Measurements from ENCODE around the gene BOLA2B.
"Not testable (repeated sequence)": the region's sequence is repeated elsewhere in the genome, so short reads cannot be mapped to it uniquely, and the experiment has no call there.

BOLA2B gene

DNA sequence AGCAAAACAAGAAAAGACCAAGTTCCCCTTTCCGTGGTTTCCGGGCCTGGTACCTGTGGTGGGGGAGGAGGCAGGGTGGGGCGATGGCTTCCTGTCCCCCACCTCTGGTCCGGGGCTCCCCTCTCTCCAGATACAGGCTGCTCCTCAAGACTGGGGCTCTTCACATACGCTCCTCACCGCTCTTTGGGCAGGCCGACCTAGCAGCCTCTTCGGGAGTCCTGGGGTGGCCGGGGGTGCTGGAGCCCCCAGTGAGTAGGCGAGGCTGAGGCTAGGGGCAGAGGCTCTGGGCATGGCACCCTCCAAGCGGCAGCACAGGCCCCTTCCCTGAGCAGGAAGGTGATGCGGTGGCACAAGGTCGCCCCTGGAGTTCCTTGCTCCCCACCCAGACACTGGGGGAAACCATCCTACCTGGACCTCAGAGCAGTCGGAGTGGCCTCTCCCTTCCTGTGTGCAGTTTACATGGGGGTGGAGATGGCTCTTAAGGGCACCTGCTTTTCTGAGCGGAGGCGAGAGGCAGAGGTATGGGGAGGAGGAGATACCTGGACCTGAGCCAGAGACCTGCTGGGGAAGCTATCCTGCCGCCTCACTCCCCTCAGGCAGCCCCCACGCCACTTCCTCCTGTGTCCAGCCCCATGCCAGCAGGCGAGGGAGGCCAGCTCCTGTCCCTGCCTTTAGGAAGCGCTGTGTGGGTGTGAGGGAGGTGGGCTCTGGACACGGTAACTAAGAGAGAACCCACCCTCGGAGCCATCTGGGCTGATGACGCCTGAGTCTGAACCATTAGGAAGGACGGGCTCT, 9.2 kb downstream of the BOLA2B start:
- FAIRE-seq, result no peak

- FAIRE-seq, result no peak
Observed at GRCh38 chr16:30183233-30184095, 10.0 kb downstream of the BOLA2B start, which contains the start of gene CORO1A. TSS of gene CORO1A (plus strand) at chr16:30183602. CDS start at chr16:30185210, 1,608 bp downstream.

GRCh38 chr16:30180741-30181140, 12.7 kb downstream of the BOLA2B start:
- no peak for FAIRE-seq

DNA sequence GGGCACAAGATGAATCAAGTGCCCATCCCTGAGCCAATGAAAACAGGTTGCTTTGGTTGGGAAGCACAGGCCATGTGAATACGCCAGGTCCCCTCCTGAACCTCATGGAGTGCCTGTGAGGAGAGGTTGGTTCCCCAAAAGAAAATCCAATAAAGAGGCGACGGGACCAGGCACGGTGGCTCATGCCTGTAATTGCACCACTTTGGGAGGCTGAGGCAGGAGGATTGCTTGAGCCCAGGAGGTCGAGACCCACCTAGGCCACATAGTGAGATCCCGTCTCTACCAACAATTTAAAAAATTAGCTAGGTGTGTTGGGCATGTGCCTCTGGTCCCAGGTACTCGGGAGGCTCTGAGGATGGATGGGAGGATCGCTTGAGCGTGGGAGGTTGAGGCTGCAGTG, 13.5 kb downstream of the BOLA2B start:
- no peak for FAIRE-seq

DNA sequence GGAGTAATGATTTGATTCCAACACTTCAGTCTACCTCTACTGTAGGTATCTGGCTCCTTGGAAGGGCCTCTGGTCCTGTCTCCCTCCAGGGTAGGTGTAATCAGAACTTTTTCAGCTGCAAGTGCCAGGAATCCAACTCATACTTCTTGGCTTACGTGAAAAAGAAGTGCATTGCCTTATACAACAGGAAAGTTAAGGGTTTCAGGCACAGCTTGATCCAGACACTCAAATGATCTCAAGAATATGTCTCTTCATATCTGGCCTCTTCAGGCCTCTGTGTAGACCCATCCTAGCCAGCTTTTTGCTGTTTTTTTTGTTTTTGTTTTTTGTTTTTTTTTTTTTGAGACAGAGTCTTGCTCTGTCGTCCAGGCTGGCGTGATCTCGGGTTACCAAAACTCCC, 14.3 kb downstream of the BOLA2B start:
- FAIRE-seq, result no peak

- not testable (repeated sequence) for FAIRE-seq
Observed at GRCh38 chr16:30176876-30177275, 16.6 kb downstream of the BOLA2B start.

DNA sequence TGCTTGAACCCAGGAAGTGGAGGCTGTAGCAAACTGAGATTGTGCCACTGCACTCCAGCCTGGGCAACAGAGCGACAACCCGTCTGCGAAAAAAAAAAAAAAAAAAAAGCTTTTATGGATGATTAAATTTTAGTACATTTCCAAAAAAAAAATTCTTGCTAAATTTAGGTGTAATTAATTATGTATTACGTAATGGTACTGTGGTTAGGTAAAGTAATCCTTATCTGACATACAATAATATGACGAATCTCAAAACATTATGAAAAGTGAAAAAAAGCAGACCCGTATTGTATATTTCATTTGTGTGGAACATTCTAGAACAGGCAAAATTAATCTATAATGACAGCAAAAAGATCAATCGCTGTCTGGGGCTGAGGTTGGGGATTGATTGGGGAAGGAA, 20.4 kb downstream of the BOLA2B start:
- no peak for FAIRE-seq

DNA sequence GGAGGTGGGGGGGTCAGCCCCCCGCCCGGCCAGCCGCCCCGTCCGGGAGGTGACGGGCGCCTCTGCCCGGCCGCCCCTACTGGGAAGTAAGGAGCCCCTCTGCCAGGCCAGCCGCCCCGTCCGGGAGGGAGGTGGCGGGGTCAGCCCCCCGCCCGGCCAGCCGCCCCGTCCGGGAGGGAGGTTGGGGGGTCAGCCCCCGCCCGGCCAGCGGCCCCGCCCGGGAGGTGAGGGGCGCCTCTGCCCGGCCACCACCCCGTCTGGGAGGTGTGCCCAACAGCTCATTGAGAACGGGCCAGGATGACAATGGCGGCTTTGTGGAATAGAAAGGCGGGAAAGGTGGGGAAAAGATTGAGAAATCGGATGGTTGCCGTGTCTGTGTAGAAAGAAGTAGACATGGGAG, 23.3 kb downstream of the BOLA2B start:
- not testable (repeated sequence) for FAIRE-seq

GRCh38 chr16:30169416-30169815, 24.1 kb downstream of the BOLA2B start:
- not testable (repeated sequence) for FAIRE-seq

DNA sequence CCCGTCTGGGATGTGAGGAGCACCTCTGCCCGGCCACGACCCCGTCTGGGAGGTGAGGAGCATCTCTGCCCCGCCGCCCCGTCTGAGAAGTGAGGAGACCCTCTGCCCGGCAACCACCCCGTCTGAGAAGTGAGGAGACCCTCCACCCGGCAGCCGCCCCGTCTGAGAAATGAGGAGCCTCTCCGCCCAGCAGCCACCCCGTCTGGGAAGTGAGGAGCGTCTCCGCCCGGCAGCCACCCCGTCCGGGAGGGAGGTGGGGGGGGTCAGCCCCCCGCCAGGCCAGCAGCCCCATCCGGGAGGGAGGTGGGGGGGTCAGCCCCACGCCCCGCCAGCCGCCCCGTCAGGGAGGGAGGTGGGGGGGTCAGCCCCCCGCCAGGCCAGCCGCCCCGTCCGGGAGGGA, 24.7 kb downstream of the BOLA2B start:
- not testable (repeated sequence) for FAIRE-seq

GRCh38 chr16:30166202-30166902, 27.1 kb downstream of the BOLA2B start:
- FAIRE-seq, result no peak

- FAIRE-seq, result no peak
Observed at GRCh38 chr16:30163538-30163937, 29.9 kb downstream of the BOLA2B start.

DNA sequence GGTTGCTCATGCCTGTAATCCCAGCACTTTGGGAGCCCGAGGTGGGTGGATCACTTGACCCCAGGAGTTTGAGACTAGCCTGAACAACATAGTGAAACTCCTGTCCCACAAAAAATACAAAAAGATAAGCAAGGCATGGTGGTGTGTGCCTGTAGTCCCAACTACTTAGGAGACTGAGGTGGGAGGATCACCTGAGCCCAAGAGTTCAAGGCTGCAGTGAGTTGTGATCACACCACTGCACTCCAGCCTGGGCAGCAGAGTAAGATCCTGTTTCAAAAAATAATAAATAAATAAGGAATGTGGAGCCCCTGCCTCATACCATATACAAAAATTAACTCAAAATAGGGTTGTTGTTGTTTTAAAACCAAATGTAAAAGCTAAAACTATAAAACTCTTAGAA, 36.3 kb downstream of the BOLA2B start:
- no peak for FAIRE-seq

GRCh38 chr16:30155188-30155587, 38.3 kb downstream of the BOLA2B start:
- no peak for FAIRE-seq

DNA sequence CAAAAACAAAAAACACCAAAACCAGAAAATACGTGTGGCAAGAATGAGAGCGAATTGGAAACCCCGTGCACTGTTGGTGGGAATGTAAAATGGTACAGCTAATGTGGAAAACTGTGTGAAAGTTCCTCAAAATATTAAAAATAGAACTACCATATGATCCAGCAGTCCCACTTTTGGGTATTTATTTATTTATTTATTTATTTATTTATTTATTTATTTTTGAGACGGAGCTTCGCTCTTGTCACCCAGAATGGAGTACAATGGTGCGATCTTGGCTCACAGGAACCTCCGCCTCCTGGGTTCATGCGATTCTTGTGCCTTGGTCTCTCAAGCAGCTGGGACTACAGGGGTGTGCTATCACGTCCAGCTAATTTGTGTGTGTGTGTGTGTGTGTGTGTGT, 40.9 kb downstream of the BOLA2B start:
- FAIRE-seq, result no peak

GRCh38 chr16:30151091-30151490, 42.4 kb downstream of the BOLA2B start:
- no peak for FAIRE-seq

GRCh38 chr16:30149250-30149930, 44.1 kb downstream of the BOLA2B start:
- no peak for FAIRE-seq

- no peak for FAIRE-seq
Observed at GRCh38 chr16:30147843-30148510, 45.5 kb downstream of the BOLA2B start.

DNA sequence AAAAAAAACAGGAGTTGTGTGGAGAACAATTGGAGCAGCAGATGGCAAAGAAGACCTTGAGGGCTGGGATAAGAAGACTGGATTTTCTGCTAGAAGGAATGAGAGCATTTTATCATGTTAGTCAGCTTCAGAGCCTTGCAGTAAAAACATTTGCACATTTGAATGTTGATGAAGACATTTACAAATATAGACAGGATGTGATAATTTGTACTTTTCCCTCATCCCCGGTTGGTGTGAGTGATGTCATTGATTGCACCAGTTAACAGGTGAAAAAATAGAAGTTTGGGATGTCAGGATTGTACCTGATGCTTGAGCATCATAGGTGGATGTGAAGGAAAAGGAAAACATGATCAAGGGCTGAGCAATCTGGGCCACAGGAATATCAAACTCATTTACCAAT, 47.8 kb downstream of the BOLA2B start:
- FAIRE-seq, result no peak

GRCh38 chr16:30144917-30145316, 48.5 kb downstream of the BOLA2B start:
- peak; percentile 98 for FAIRE-seq

DNA sequence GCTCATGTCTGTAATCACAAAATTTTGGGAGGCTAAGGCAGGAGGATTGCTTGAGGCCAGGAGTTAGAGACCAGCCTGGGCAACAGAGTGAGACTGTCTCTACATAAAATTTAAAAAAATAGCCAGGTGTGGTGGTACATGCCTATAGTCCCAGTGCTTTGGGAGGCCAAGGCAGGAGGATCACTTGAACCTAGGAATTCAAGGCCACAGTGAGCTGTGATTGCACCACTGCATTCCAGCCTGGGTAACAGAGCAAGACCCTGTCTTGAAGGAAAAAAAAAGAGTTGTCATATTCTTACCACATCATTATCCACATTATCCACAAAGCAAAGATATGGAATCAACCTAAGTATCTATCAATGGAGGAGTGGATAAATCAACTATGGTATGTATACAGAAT, 49.4 kb downstream of the BOLA2B start:
- FAIRE-seq, result no peak

DNA sequence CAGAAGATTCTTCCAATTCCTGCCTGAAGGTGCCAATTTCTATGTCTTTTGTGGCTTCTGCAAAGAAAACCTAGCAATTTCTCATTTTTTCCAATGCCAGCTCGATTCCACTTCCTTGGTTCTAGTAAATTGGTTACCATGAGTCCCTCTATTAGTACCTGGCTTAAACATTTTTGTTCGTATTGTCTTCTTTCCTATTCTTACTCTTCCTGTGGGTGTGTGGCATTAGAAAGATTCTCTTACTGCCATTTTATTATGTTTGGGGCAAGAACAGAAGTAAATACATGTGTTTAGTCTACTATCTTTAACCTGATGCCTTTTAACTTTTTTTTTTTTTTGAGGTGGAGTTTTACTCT, 50.1 kb downstream of the BOLA2B start:
- no peak for FAIRE-seq

All from A204.1 (cell line).